C4-2B (cell line): Measurements from ENCODE around the gene ISYNA1.

Experiments used
- H3K27ac ChIP-seq: fragments of 450-650 bp; 2 replicates; pipeline ENCODE4 v1.5.1; 2017
- ZFX ChIP-seq: fragments of 450-650 bp; IDR thresholded peaks from 2 replicates; pipeline ENCODE4 v1.6.1; 2017
- TF ChIP-seq, protein P1 (sequence below): fragments of 450-650 bp; conservative IDR thresholded peaks from 2 replicates; pipeline ENCODE4 v1.5.1; 2017; ENCODE audit warnings: mild to moderate bottlenecking

The ISYNA1 gene

GRCh38 chr19:18438331-18439024 lies 545 bp upstream of the ISYNA1 start:
- TF ChIP-seq ZFX = no peak
- TF ChIP-seq, protein P1, sequence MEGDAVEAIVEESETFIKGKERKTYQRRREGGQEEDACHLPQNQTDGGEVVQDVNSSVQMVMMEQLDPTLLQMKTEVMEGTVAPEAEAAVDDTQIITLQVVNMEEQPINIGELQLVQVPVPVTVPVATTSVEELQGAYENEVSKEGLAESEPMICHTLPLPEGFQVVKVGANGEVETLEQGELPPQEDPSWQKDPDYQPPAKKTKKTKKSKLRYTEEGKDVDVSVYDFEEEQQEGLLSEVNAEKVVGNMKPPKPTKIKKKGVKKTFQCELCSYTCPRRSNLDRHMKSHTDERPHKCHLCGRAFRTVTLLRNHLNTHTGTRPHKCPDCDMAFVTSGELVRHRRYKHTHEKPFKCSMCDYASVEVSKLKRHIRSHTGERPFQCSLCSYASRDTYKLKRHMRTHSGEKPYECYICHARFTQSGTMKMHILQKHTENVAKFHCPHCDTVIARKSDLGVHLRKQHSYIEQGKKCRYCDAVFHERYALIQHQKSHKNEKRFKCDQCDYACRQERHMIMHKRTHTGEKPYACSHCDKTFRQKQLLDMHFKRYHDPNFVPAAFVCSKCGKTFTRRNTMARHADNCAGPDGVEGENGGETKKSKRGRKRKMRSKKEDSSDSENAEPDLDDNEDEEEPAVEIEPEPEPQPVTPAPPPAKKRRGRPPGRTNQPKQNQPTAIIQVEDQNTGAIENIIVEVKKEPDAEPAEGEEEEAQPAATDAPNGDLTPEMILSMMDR = no peak
- H3K27ac ChIP-seq = peak overlapping the region; percentile 77

DNA sequence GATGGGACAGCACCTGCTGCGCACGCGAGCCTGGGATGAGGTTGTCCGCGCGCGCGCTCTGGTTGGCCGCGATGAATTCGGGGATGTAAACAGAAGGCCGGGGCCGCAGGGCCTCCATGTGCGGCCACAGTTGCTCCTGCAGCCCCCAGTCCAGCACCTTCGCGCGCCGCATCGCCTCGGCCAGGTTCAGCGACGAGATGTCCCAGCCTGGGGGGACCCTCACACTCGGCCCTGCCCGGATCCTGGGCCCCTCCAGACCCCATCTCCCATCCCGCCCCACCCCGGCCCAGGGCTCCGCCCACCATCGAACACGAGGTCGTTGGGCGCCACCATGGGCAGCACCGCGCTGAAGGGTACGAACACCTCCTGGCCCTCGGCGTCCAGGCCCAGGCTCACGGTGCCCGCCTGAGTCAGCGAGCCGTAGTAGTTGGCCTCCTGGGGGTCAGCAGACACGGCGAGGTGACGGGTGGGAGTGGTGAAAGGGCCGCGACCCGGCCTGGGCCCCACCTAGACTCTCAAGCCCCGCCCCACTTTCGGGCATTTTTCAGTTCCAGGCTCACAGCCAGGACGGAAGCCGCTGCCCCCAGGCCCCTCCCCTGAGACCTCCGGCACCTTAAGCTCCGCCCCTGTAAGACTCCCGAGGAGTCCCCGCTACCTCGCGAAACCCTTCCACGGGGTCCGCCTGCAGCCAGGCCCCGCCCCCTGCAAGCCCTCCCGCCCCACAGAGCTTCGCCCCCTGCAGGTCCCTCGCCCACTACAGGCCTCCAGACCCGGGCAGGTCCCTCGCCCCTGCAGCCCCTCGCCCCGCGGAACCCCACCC lies 1.1 kb downstream of the ISYNA1 start:
- H3K27ac ChIP-seq = peak overlapping the region; percentile 77; the same call in 1 of the 2 replicates
- TF ChIP-seq, protein P1 = no peak
- TF ChIP-seq ZFX = no peak

- no peak overlapping the region for H3K27ac ChIP-seq
- no peak for TF ChIP-seq ZFX
- TF ChIP-seq, protein P1 = no peak
Measured at GRCh38 chr19:18435842-18436670, 1.9 kb downstream of the ISYNA1 start.

GRCh38 chr19:18435178-18435841 lies 2.6 kb downstream of the ISYNA1 start:
- no peak overlapping the region for H3K27ac ChIP-seq
- TF ChIP-seq, protein P1 = no peak
- no peak for TF ChIP-seq ZFX

DNA sequence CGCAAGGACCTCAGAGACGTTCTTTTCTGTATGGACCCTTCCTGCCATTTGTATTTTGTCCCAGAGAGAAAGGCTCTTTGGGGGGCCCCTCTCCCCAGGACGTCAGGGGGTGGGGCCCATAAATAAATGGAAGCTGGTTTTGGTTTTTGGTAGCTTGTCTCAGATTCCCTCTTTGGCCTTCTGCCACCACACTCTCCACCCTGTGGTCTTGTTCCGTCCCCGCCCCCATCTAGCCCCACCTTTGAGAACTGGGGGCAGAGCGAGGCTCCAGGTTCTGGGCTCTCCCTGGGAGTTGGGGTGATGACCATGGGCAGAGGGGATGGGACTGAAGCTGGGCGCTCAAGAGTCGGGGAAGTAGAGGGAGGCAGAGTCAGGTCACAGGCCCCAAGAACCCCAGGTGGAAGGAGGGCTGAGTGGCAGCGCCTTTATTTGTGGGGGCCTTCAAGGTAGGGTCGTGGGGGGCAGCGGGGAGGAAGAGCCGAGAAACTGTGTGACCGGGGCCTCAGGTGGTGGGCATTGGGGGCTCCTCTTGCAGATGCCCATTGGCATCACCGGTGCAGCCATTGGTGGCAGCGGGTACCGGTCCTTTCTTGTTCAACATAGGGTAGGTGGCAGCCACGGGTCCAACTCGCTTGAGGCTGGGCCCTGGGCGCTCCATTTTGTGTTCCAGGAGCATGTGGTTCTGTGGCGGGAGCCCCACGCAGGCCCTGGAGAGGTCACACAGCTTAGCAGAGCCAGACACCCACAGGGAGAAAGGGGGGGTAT lies 3.3 kb downstream of the ISYNA1 start:
- H3K27ac ChIP-seq = no peak overlapping the region
- no peak for TF ChIP-seq ZFX
- TF ChIP-seq, protein P1 = no peak

GRCh38 chr19:18433735-18434398 lies 4.1 kb downstream of the ISYNA1 start:
- no peak overlapping the region for H3K27ac ChIP-seq
- TF ChIP-seq, protein P1 = no peak
- TF ChIP-seq ZFX = no peak
